ENCODE results near the gene CACNA1D.

The CACNA1D gene

GRCh38 chr3:53485675-53486403 lies 8.6 kb upstream of the CACNA1D start:
- POLR2A ChIA-PET: no interaction called here
- CTCF ChIA-PET: interaction anchor here (0.6 kb wide), 1 partner anchor 112 kb away, joined by 4 read pairs; no protein-coding TSS in a partner anchor
- no peak for DNase-seq (ENCODE audit: extremely low spot score)
- TF ChIP-seq FOXA1 (IDR thresholded peaks at IDR 0.05) (no peak), ARNT (IDR thresholded peaks at IDR 0.05) (no peak), L3MBTL2 (conservative IDR thresholded peaks at IDR 0.05) (no peak), TARDBP (IDR thresholded peaks at IDR 0.05) (no peak), SUZ12 (IDR thresholded peaks at IDR 0.05) (no peak), CTBP1 (IDR thresholded peaks at IDR 0.05; ENCODE audit: borderline replicate concordance) (no peak)

- TF ChIP-seq PKNOX1 (IDR thresholded peaks at IDR 0.05) (no peak), TARDBP (IDR thresholded peaks at IDR 0.05) (no peak), SP1 (IDR thresholded peaks at IDR 0.05) (no peak), LEF1 (IDR thresholded peaks at IDR 0.05; ENCODE audit: borderline replicate concordance) (no peak)
- CTCF ChIA-PET: interaction anchor here (0.6 kb wide), 1 partner anchor 239 kb away, joined by 5 read pairs; no protein-coding TSS in a partner anchor
- POLR2A ChIA-PET: no interaction called here
- no peak for DNase-seq (ENCODE audit: extremely low spot score)
Observed at GRCh38 chr3:53486961-53487654, 7.3 kb upstream of the CACNA1D start.

- TF ChIP-seq ZNF384 (IDR thresholded peaks at IDR 0.05): no peak
- no peak for TF ChIP-seq SUZ12 (IDR thresholded peaks at IDR 0.05)
- no peak for TF ChIP-seq TARDBP (IDR thresholded peaks at IDR 0.05)
- no peak for TF ChIP-seq FOXK2 (IDR thresholded peaks at IDR 0.05)
- TF ChIP-seq ELF4 (IDR thresholded peaks at IDR 0.05): no peak
- ChIA-PET POLR2A (no interaction called here), CTCF (no interaction called here)
- DNase-seq (ENCODE audit: extremely low spot score): no peak
Observed at GRCh38 chr3:53489386-53489785, 5.0 kb upstream of the CACNA1D start.

GRCh38 chr3:53489787-53490458 lies 4.5 kb upstream of the CACNA1D start:
- ChIA-PET POLR2A (no interaction called here), CTCF (no interaction called here)
- peak; percentile 44 for DNase-seq (ENCODE audit: extremely low spot score)
- TF ChIP-seq PKNOX1 (IDR thresholded peaks at IDR 0.05) (peak; percentile 91), CTBP1 (IDR thresholded peaks at IDR 0.05; ENCODE audit: borderline replicate concordance) (peak; percentile 92), SUZ12 (IDR thresholded peaks at IDR 0.05) (no peak), ARNT (IDR thresholded peaks at IDR 0.05) (peak; percentile 62; the same call in 1 of the 2 replicates)

GRCh38 chr3:53490459-53490968 lies 3.9 kb upstream of the CACNA1D start:
- ChIA-PET POLR2A (no interaction called here), CTCF (no interaction called here)
- TF ChIP-seq FOXK2 (IDR thresholded peaks at IDR 0.05) (no peak), ZNF384 (IDR thresholded peaks at IDR 0.05) (no peak), ELF4 (IDR thresholded peaks at IDR 0.05) (no peak), ARNT (IDR thresholded peaks at IDR 0.05) (no peak), SUZ12 (IDR thresholded peaks at IDR 0.05) (no peak), FOXM1 (IDR thresholded peaks at IDR 0.05; ENCODE audit: borderline replicate concordance) (no peak)
- DNase-seq (ENCODE audit: extremely low spot score): no peak

- no peak for DNase-seq (ENCODE audit: extremely low spot score)
- ChIA-PET POLR2A (no interaction called here), CTCF (interaction anchor here (0.6 kb wide), 1 partner anchor 219 kb away, joined by 5 read pairs; no protein-coding TSS in a partner anchor)
- TF ChIP-seq ZNF384 (IDR thresholded peaks at IDR 0.05): no peak
- no peak for TF ChIP-seq BHLHE40 (IDR thresholded peaks at IDR 0.05; ENCODE audit: borderline replicate concordance)
- no peak for TF ChIP-seq FOXK2 (IDR thresholded peaks at IDR 0.05)
- no peak for TF ChIP-seq FOXA1 (IDR thresholded peaks at IDR 0.05)
- no peak for TF ChIP-seq PKNOX1 (IDR thresholded peaks at IDR 0.05)
- no peak for TF ChIP-seq SP1 (IDR thresholded peaks at IDR 0.05)
- no peak for TF ChIP-seq NFRKB (IDR thresholded peaks at IDR 0.05)
- TF ChIP-seq CTBP1 (IDR thresholded peaks at IDR 0.05; ENCODE audit: borderline replicate concordance): no peak
- TF ChIP-seq LEF1 (IDR thresholded peaks at IDR 0.05; ENCODE audit: borderline replicate concordance): no peak
- TF ChIP-seq L3MBTL2 (conservative IDR thresholded peaks at IDR 0.05): no peak
Observed at GRCh38 chr3:53491276-53491675, 3.1 kb upstream of the CACNA1D start.

- POLR2A ChIA-PET: no interaction called here
- CTCF ChIA-PET: interaction anchor here (0.9 to 1.2 kb wide), 3 partner anchors 8 to 32 kb away, joined by 3 to 5 read pairs (median 3); no protein-coding TSS in a partner anchor
- TF ChIP-seq HDGF (IDR thresholded peaks at IDR 0.05; ENCODE audit: borderline replicate concordance) (no peak), L3MBTL2 (conservative IDR thresholded peaks at IDR 0.05) (no peak), TARDBP (IDR thresholded peaks at IDR 0.05) (no peak), FOXM1 (IDR thresholded peaks at IDR 0.05; ENCODE audit: borderline replicate concordance) (no peak), FOXK2 (IDR thresholded peaks at IDR 0.05) (no peak), BHLHE40 (IDR thresholded peaks at IDR 0.05; ENCODE audit: borderline replicate concordance) (no peak)
- no peak for DNase-seq (ENCODE audit: extremely low spot score)
Observed at GRCh38 chr3:53493595-53493962, 832 bp upstream of the CACNA1D start.

Measured in HEK293T (cell line).